ENCODE data around the gene SCLY. TPM values are rescaled to one million over a fixed set of nuclear protein-coding genes. Genes with fewer than 3 reads are reported as not detected.

SCLY gene
- total RNA-seq, 1 donor from 2014 or later, result 46.1 TPM

GRCh38 chr2:238121511-238122286, 60.9 kb downstream of the SCLY start:
- Mint-ChIP-seq H3K9me3 (no peaks in the 10 kb centered on the region), H3K27me3 (ENCODE audit: low read depth) (peaks cover 5% of the 10 kb centered on the region), H3K4me1 (no peaks in the 10 kb centered on the region), H3K27ac (ENCODE audit: unreplicated experiment) (no peak overlapping the region), H3K4me3 (no peak overlapping the region), H3K36me3 (ENCODE audit: low read depth) (no peaks in the 10 kb centered on the region)
- no peak for DNase-seq (ENCODE audit: low read depth, low spot score)
- TF ChIP-seq CTCF (conservative IDR thresholded peaks at IDR 0.05), result no peak

- Mint-ChIP-seq H3K9me3 (no peaks in the 10 kb centered on the region), H3K36me3 (ENCODE audit: low read depth) (no peaks in the 10 kb centered on the region), H3K4me3 (no peak overlapping the region), H3K27me3 (ENCODE audit: low read depth) (peaks cover under 1% of the 10 kb centered on the region), H3K4me1 (no peaks in the 10 kb centered on the region), H3K27ac (ENCODE audit: unreplicated experiment) (no peak overlapping the region)
- DNase-seq (ENCODE audit: low read depth, low spot score), result no peak
- no peak for TF ChIP-seq CTCF (conservative IDR thresholded peaks at IDR 0.05)
These were observed 61.8 kb downstream of the SCLY start for GRCh38 chr2:238122287-238123217.

GRCh38 chr2:238123218-238123971, 62.6 kb downstream of the SCLY start:
- Mint-ChIP-seq H3K36me3 (ENCODE audit: low read depth) (no peaks in the 10 kb centered on the region), H3K4me1 (no peaks in the 10 kb centered on the region), H3K9me3 (no peaks in the 10 kb centered on the region), H3K4me3 (no peak overlapping the region), H3K27me3 (ENCODE audit: low read depth) (no peaks in the 10 kb centered on the region), H3K27ac (ENCODE audit: unreplicated experiment) (no peak overlapping the region)
- TF ChIP-seq CTCF (conservative IDR thresholded peaks at IDR 0.05), result no peak
- no peak for DNase-seq (ENCODE audit: low read depth, low spot score)

GRCh38 chr2:238123991-238124470, 63.2 kb downstream of the SCLY start:
- H3K4me3 Mint-ChIP-seq, result no peak overlapping the region
- H3K36me3 Mint-ChIP-seq (ENCODE audit: low read depth), result no peaks in the 10 kb centered on the region
- H3K27ac Mint-ChIP-seq (ENCODE audit: unreplicated experiment), result no peak overlapping the region

More at GRCh38 chr2:238123991-238124470, 63.2 kb downstream of the SCLY start:
- Mint-ChIP-seq H3K9me3 (no peaks in the 10 kb centered on the region), H3K27me3 (ENCODE audit: low read depth) (no peaks in the 10 kb centered on the region), H3K4me1 (no peaks in the 10 kb centered on the region)
- TF ChIP-seq CTCF (conservative IDR thresholded peaks at IDR 0.05), result no peak
- DNase-seq (ENCODE audit: low read depth, low spot score), result no peak
